ENCODE results near the gene PEX12.
"Not testable (repeated sequence)": the region's sequence is repeated elsewhere in the genome, so short reads cannot be mapped to it uniquely, and the experiment has no call there.

PEX12 gene

GRCh38 chr17:35578929-35579432 lies 610 bp upstream of the PEX12 start:
- no peak for TF ChIP-seq CTCF (IDR thresholded peaks at IDR 0.05; ENCODE audit: low read depth, low read length)
- DNase-seq (ENCODE audit: extremely low read depth, low read depth): no peak

GRCh38 chr17:35577830-35578196 lies 558 bp downstream of the PEX12 start:
- no peak for DNase-seq (ENCODE audit: extremely low read depth, low read depth)
- no peak for TF ChIP-seq CTCF (IDR thresholded peaks at IDR 0.05; ENCODE audit: low read depth, low read length)

- no peak for TF ChIP-seq CTCF (IDR thresholded peaks at IDR 0.05; ENCODE audit: low read depth, low read length)
- DNase-seq (ENCODE audit: extremely low read depth, low read depth): no peak
Observed at GRCh38 chr17:35575759-35576158, 2.6 kb downstream of the PEX12 start.

GRCh38 chr17:35569405-35569804 lies 9.0 kb downstream of the PEX12 start:
- no peak for TF ChIP-seq CTCF (IDR thresholded peaks at IDR 0.05; ENCODE audit: low read depth, low read length)
- DNase-seq (ENCODE audit: extremely low read depth, low read depth): no peak

- DNase-seq (ENCODE audit: extremely low read depth, low read depth): no peak
- TF ChIP-seq CTCF (IDR thresholded peaks at IDR 0.05; ENCODE audit: low read depth, low read length): no peak
Observed at GRCh38 chr17:35568561-35568960, 9.8 kb downstream of the PEX12 start.

GRCh38 chr17:35566968-35567367 lies 11.4 kb downstream of the PEX12 start:
- DNase-seq (ENCODE audit: extremely low read depth, low read depth): no peak

GRCh38 chr17:35563181-35563580 lies 15.2 kb downstream of the PEX12 start:
- DNase-seq (ENCODE audit: extremely low read depth, low read depth): not testable (repeated sequence)

More at GRCh38 chr17:35566968-35567367, 11.4 kb downstream of the PEX12 start:
- TF ChIP-seq CTCF (IDR thresholded peaks at IDR 0.05; ENCODE audit: low read depth, low read length): no peak

- TF ChIP-seq CTCF (IDR thresholded peaks at IDR 0.05; ENCODE audit: low read depth, low read length): no peak
- no peak for DNase-seq (ENCODE audit: extremely low read depth, low read depth)
Observed at GRCh38 chr17:35560703-35561102, 17.7 kb downstream of the PEX12 start, which contains the start of gene SLFN14. Gene SLFN14, minus strand, starts transcription at chr17:35560819. Its CDS starts 2,757 bp downstream, at chr17:35558062.

All from AG09319 (cell line).